ENCODE data around the gene C3orf52.

GRCh38 chr3:112046599-112046998 lies 39.6 kb upstream of the C3orf52 start:
- TF ChIP-seq CTCF (IDR thresholded peaks at IDR 0.05) = no peak
- TF ChIP-seq POLR2A (IDR thresholded peaks at IDR 0.05) = no peak

Data from thyroid gland (tissue), 4 donors.